CD4-positive, alpha-beta T cell (primary cell): ENCODE measurements around the gene NUDT7. TPM values are rescaled to one million over a fixed set of nuclear protein-coding genes. Genes with fewer than 3 reads are reported as not detected.

Source experiments
- ATAC-seq: fragments of 200-7000 bp; cut with Tn5 transposase; one replicate; pipeline ENCODE4 v1.10.0; 2022; ENCODE audit warnings: mild to moderate bottlenecking; ENCODE audit not compliant: poor library complexity
- CTCF ChIA-PET: fragments of 350-600 bp; sonication (Branson Sonifier 250); formaldehyde crosslinking; loops from one replicate; lab custom pipeline; 2021; ENCODE audit warnings: antibody characterized with exemption, inconsistent platforms; lab: Charles Lee
- POLR2A ChIA-PET: fragments of 350-600 bp; sonication (Branson Sonifier 250); formaldehyde crosslinking; loops from one replicate; lab custom pipeline; 2021; ENCODE audit warnings: antibody characterized with exemption, inconsistent platforms; lab: Charles Lee
- DNase-seq, 14 experiments: peaks; one replicate each; pipeline ENCODE4 v3.0.0-alpha.2; 2013 to 2020; ENCODE audit warnings: mixed read lengths in 2 of 14
- H3K27ac ChIP-seq, 2 donors: one replicate each; pipeline versions ENCODE4 v1.5.1 to v1.7.0; 2013; ENCODE audit warnings: low read length in 2 of 2, low read depth in 1 of 2, mild to moderate bottlenecking in 1 of 2
- H3K27me3 ChIP-seq, 2 experiments: 1 replicate in 1 of 2; 2 replicates in 1 of 2; pipeline versions ENCODE4 v1.6.1 to v1.7.0; 2013; ENCODE audit warnings: low read length in 2 of 2, control low read depth in 1 of 2, mild to moderate bottlenecking in 1 of 2, moderate library complexity in 1 of 2; ENCODE audit not compliant: insufficient read depth in 2 of 2, control insufficient read depth in 1 of 2
- H3K36me3 ChIP-seq: one replicate; pipeline ENCODE4 v1.6.1; 2013; ENCODE audit warnings: low read length, control low read depth; ENCODE audit not compliant: insufficient read depth
- H3K4me1 ChIP-seq: one replicate; pipeline ENCODE4 v1.6.1; 2013; ENCODE audit warnings: low read length, control low read depth; ENCODE audit not compliant: insufficient read depth
- H3K4me3 ChIP-seq: one replicate; pipeline ENCODE4 v1.5.1; 2013; ENCODE audit warnings: mild to moderate bottlenecking, low read length, moderate library complexity
- H3K9me3 ChIP-seq, 2 experiments: 1 replicate in 1 of 2; 2 replicates in 1 of 2; pipeline versions ENCODE4 v1.6.1 to v1.7.0; 2013; ENCODE audit warnings: low read length in 2 of 2, mild to moderate bottlenecking in 2 of 2, control low read depth in 1 of 2, moderate library complexity in 1 of 2; ENCODE audit not compliant: control insufficient read depth in 1 of 2, insufficient read depth in 1 of 2
- H3K27ac Mint-ChIP-seq: one replicate; pipeline ENCODE4 v1.8.0; 2020; ENCODE audit warnings: mixed read lengths
- H3K27me3 Mint-ChIP-seq: one replicate; pipeline ENCODE4 v1.8.0; 2021; ENCODE audit warnings: mixed read lengths
- H3K36me3 Mint-ChIP-seq: one replicate; pipeline ENCODE4 v1.8.0; 2021; ENCODE audit warnings: low read depth, mixed read lengths
- H3K4me1 Mint-ChIP-seq: one replicate; pipeline ENCODE4 v1.8.0; 2021; ENCODE audit warnings: low read depth, mixed read lengths
- H3K4me3 Mint-ChIP-seq: one replicate; pipeline ENCODE4 v1.8.0; 2020; ENCODE audit warnings: mild to moderate bottlenecking, mixed read lengths
- H3K9me3 Mint-ChIP-seq: one replicate; pipeline ENCODE4 v1.8.0; 2020; ENCODE audit warnings: mixed read lengths
- intact Hi-C, 2 experiments: fragments of 100-400 bp; cut with DNase I in 1 of 2; cut with micrococcal nuclease in 1 of 2; formaldehyde crosslinking; loops; one replicate each; pipeline versions ENCODE4 v1.15.1 to v1.9.0; 2023 to 2025; cut with DNase I, micrococcal nuclease
- total RNA-seq, 174 experiments: library from RNA in 2 of 174; stranded (reverse) in 2 of 174; gene quantifications; one replicate each; pipeline ENCODE4 v1.2.3 and lab custom pipeline; 2021 to 2026
- TF ChIP-seq, protein P1 (sequence below): fragments of 200-600 bp; IDR thresholded peaks from one replicate; pipeline ENCODE4 v1.8.0; 2022; ENCODE audit warnings: antibody characterized with exemption, mild to moderate bottlenecking

The NUDT7 gene
- total RNA-seq, 2 experiments from 2014 or later, result 0.93 to 1.5 TPM

DNA sequence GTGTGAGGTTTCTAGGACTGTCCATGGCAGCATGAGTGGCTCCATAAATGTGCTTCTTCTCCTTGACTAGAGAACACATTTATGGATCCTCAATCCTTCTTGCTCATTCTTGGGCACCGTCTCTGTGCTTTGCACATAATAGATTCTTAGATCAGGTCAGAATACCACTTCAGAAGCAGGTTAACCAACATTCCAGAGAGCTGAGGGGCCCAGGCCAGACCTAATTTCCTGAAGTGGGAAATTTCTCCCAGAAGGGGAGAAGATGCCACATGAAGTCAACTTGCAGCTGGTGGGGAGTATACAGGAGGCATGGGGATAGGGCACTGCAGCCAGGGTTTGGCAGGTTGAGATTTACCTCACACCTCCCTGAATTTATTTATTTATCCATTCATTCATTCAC is 41.7 kb downstream of the NUDT7 start:
- intact Hi-C loops, result no loop called here
- Histone ChIP-seq H3K27ac (no peak overlapping the region), H3K36me3 (no peaks in the 10 kb centered on the region), H3K4me1 (no peaks in the 10 kb centered on the region), H3K4me3 (no peak overlapping the region), H3K27me3 (peaks cover 0 to 2% of the 10 kb centered on the region in 2 experiments), H3K9me3 (no peaks in the 10 kb centered on the region)
- no peaks in the 10 kb centered on the region for H3K4me1 Mint-ChIP-seq
- CTCF ChIA-PET, result no interaction called here
- DNase-seq, result no peak
- peaks cover 8% of the 10 kb centered on the region for H3K27me3 Mint-ChIP-seq
- no peak overlapping the region for H3K4me3 Mint-ChIP-seq
- no peak for ATAC-seq
- H3K27ac Mint-ChIP-seq, result no peak overlapping the region
- TF ChIP-seq, protein P1, sequence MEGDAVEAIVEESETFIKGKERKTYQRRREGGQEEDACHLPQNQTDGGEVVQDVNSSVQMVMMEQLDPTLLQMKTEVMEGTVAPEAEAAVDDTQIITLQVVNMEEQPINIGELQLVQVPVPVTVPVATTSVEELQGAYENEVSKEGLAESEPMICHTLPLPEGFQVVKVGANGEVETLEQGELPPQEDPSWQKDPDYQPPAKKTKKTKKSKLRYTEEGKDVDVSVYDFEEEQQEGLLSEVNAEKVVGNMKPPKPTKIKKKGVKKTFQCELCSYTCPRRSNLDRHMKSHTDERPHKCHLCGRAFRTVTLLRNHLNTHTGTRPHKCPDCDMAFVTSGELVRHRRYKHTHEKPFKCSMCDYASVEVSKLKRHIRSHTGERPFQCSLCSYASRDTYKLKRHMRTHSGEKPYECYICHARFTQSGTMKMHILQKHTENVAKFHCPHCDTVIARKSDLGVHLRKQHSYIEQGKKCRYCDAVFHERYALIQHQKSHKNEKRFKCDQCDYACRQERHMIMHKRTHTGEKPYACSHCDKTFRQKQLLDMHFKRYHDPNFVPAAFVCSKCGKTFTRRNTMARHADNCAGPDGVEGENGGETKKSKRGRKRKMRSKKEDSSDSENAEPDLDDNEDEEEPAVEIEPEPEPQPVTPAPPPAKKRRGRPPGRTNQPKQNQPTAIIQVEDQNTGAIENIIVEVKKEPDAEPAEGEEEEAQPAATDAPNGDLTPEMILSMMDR, result no peak
- H3K9me3 Mint-ChIP-seq, result no peaks in the 10 kb centered on the region
- POLR2A ChIA-PET, result no interaction called here
- no peaks in the 10 kb centered on the region for H3K36me3 Mint-ChIP-seq

- Mint-ChIP-seq H3K27me3 (peaks cover 8% of the 10 kb centered on the region), H3K4me3 (no peak overlapping the region), H3K9me3 (no peaks in the 10 kb centered on the region), H3K4me1 (no peaks in the 10 kb centered on the region), H3K27ac (no peak overlapping the region), H3K36me3 (no peaks in the 10 kb centered on the region)
- intact Hi-C loops, result no loop called here
- no peaks in the 10 kb centered on the region for H3K36me3 ChIP-seq
- ChIA-PET CTCF (no interaction called here), POLR2A (no interaction called here)
- DNase-seq (no peak), ATAC-seq (no peak)
- H3K27me3 ChIP-seq, result peaks cover 0 to 3% of the 10 kb centered on the region in 2 experiments
- no peak overlapping the region for H3K27ac ChIP-seq
- H3K4me3 ChIP-seq, result no peak overlapping the region
- no peaks in the 10 kb centered on the region for H3K9me3 ChIP-seq
- H3K4me1 ChIP-seq, result no peaks in the 10 kb centered on the region
- TF ChIP-seq, protein P1, result no peak
Observed at GRCh38 chr16:77767211-77767610, 44.9 kb downstream of the NUDT7 start.

GRCh38 chr16:77767826-77768225 is 45.5 kb downstream of the NUDT7 start:
- no peak overlapping the region for H3K27ac Mint-ChIP-seq
- no peaks in the 10 kb centered on the region for H3K36me3 Mint-ChIP-seq
- TF ChIP-seq, protein P1, result no peak
- Histone ChIP-seq H3K4me1 (no peaks in the 10 kb centered on the region), H3K27me3 (peaks cover 0 to 4% of the 10 kb centered on the region in 2 experiments), H3K27ac (no peak overlapping the region), H3K36me3 (no peaks in the 10 kb centered on the region), H3K4me3 (no peak overlapping the region), H3K9me3 (no peaks in the 10 kb centered on the region)
- H3K27me3 Mint-ChIP-seq, result peaks cover 8% of the 10 kb centered on the region
- POLR2A ChIA-PET, result no interaction called here
- CTCF ChIA-PET, result no interaction called here
- no peaks in the 10 kb centered on the region for H3K4me1 Mint-ChIP-seq
- DNase-seq (no peak), ATAC-seq (no peak)
- intact Hi-C loops, result no loop called here
- H3K4me3 Mint-ChIP-seq, result no peak overlapping the region
- no peaks in the 10 kb centered on the region for H3K9me3 Mint-ChIP-seq
